H1 (cell line): ENCODE measurements around the gene HMGB4. TPM values are rescaled to one million over a fixed set of nuclear protein-coding genes. Genes with fewer than 3 reads are reported as not detected.

Experiments
- CTCF ChIA-PET: fragments of 300-600 bp; sonication (Branson Sonifier 250); formaldehyde crosslinking; loops from one replicate; lab custom pipeline; 2021; ENCODE audit not compliant: partially characterized antibody; lab: Charles Lee
- POLR2A ChIA-PET: fragments of 300-600 bp; sonication (Branson Sonifier 250); formaldehyde crosslinking; loops from one replicate; lab custom pipeline; 2021; ENCODE audit warnings: inconsistent platforms; ENCODE audit not compliant: partially characterized antibody; lab: Charles Lee
- DNase-seq, 2 experiments: peaks; one replicate each; pipeline versions ENCODE4 v3.0.0 to v3.0.0-alpha.2; 2010 to 2022; ENCODE audit warnings: low spot score in 2 of 2, low read depth in 1 of 2, mixed read lengths in 1 of 2
- FAIRE-seq: peaks from 2 replicates; lab custom pipeline; 2011; peaks lifted over from hg19 to GRCh38; lab: Jason Lieb, UNC
- H2AFZ ChIP-seq: 2 replicates; pipeline ENCODE4 v1.8.1; 2012; ENCODE audit warnings: low read length, inconsistent platforms
- H2AK5ac ChIP-seq: 2 replicates; pipeline ENCODE4 v1.6.1; 2013; ENCODE audit warnings: low read depth, low read length
- H2BK120ac ChIP-seq: replicated peaks from 2 replicates; pipeline ENCODE3; 2013; ENCODE audit warnings: low read depth, low read length, inconsistent platforms
- H2BK12ac ChIP-seq: 2 replicates; pipeline ENCODE4 v1.6.1; 2013; ENCODE audit warnings: low read depth, low read length
- H2BK15ac ChIP-seq: 2 replicates; pipeline ENCODE4 v1.6.1; 2013; ENCODE audit warnings: low read length
- H2BK20ac ChIP-seq: 2 replicates; pipeline ENCODE4 v1.6.1; 2013; ENCODE audit warnings: low read length
- H2BK5ac ChIP-seq: 2 replicates; pipeline ENCODE4 v1.6.1; 2013; ENCODE audit warnings: low read depth, low read length
- H3K14ac ChIP-seq: 2 replicates; pipeline ENCODE4 v1.6.1; 2013; ENCODE audit warnings: inconsistent platforms; ENCODE audit not compliant: insufficient read length
- H3K18ac ChIP-seq: 2 replicates; pipeline ENCODE4 v1.6.1; 2013; ENCODE audit warnings: low read length; ENCODE audit errors: extremely low read depth
- H3K23ac ChIP-seq: 2 replicates; pipeline ENCODE4 v1.6.1; 2013; ENCODE audit warnings: inconsistent platforms; ENCODE audit not compliant: insufficient read length
- H3K23me2 ChIP-seq: 2 replicates; pipeline ENCODE4 v1.6.1; 2013; ENCODE audit warnings: low read depth, low read length
- H3K27ac ChIP-seq: 2 replicates; pipeline ENCODE4 v1.6.1; 2011; ENCODE audit warnings: low read depth, low read length, inconsistent platforms
- H3K27me3 ChIP-seq, 4 experiments: replicated peaks in 1 of 4; 1 replicate in 1 of 4; 2 replicates in 3 of 4; pipeline versions ENCODE4 v1.6.1 to v1.8.1; 2011 to 2013; ENCODE audit warnings: low read length in 3 of 4, mild to moderate bottlenecking in 3 of 4, inconsistent platforms in 2 of 4, mixed read lengths in 2 of 4, moderate library complexity in 1 of 4; ENCODE audit not compliant: control insufficient read depth in 3 of 4, insufficient read depth in 3 of 4; ENCODE audit errors: extremely low read depth in 1 of 4
- H3K36me3 ChIP-seq, 4 experiments: 2 replicates each; pipeline versions ENCODE4 v1.6.1 to v1.8.1; 2011 to 2013; ENCODE audit warnings: mild to moderate bottlenecking in 4 of 4, low read length in 3 of 4, moderate library complexity in 2 of 4, control low read depth in 1 of 4, inconsistent platforms in 1 of 4; ENCODE audit not compliant: insufficient read depth in 4 of 4, control insufficient read depth in 2 of 4
- H3K4ac ChIP-seq: replicated peaks from 2 replicates; pipeline ENCODE3; 2013; ENCODE audit warnings: low read length, low read depth, mixed read lengths, inconsistent platforms; ENCODE audit not compliant: insufficient read length
- H3K4me1 ChIP-seq, 4 experiments: replicated peaks in 1 of 4; 1 replicate in 1 of 4; 2 replicates in 3 of 4; pipeline versions ENCODE4 v1.6.1 to v1.8.1; 2011 to 2013; ENCODE audit warnings: low read length in 3 of 4, inconsistent platforms in 2 of 4, mixed read lengths in 1 of 4; ENCODE audit not compliant: insufficient read depth in 4 of 4, control insufficient read depth in 3 of 4
- H3K4me2 ChIP-seq, 2 experiments: 2 replicates each; pipeline versions ENCODE4 v1.6.1 to v1.8.1; 2011 to 2013; ENCODE audit warnings: low read depth in 2 of 2, low read length in 2 of 2, control low read depth in 1 of 2, inconsistent platforms in 1 of 2, mild to moderate bottlenecking in 1 of 2; ENCODE audit not compliant: insufficient read depth in 1 of 2
- H3K4me3 ChIP-seq, 4 experiments: fragments of 200-600, 300-600 bp in 1 of 4; sonication (generic), shearing (Covaris generic), sonication (Bioruptor Twin) in 1 of 4; 2 replicates each; pipeline versions ENCODE4 v1.5.1 to v1.8.1; 2011 to 2016; ENCODE audit warnings: low read length in 4 of 4, low read depth in 3 of 4, control low read depth in 2 of 4, inconsistent platforms in 2 of 4, mild to moderate bottlenecking in 2 of 4, mixed read lengths in 1 of 4, moderate library complexity in 1 of 4; ENCODE audit not compliant: insufficient read depth in 2 of 4; ENCODE audit errors: extremely low read depth in 1 of 4
- H3K56ac ChIP-seq: replicated peaks from 2 replicates; pipeline ENCODE3; 2013; ENCODE audit warnings: low read depth, mild to moderate bottlenecking, mixed read lengths, low read length, inconsistent platforms; ENCODE audit not compliant: insufficient read length
- H3K79me1 ChIP-seq: 2 replicates; pipeline ENCODE4 v1.6.1; 2013; ENCODE audit warnings: low read depth, low read length, control low read depth
- H3K79me2 ChIP-seq, 2 experiments: 2 replicates each; pipeline versions ENCODE4 v1.6.1 to v1.8.1; 2012 to 2013; ENCODE audit warnings: low read length in 2 of 2, mild to moderate bottlenecking in 2 of 2, inconsistent platforms in 1 of 2; ENCODE audit not compliant: insufficient read depth in 2 of 2, control insufficient read depth in 1 of 2
- H3K9ac ChIP-seq, 4 experiments: replicated peaks in 1 of 4; 1 replicate in 1 of 4; 2 replicates in 3 of 4; pipeline versions ENCODE4 v1.6.1 to v1.8.1; 2011 to 2013; ENCODE audit warnings: low read depth in 3 of 4, low read length in 3 of 4, control low read depth in 2 of 4, mild to moderate bottlenecking in 2 of 4, moderate library complexity in 2 of 4, inconsistent platforms in 1 of 4; ENCODE audit errors: extremely low read depth in 1 of 4
- H3K9me3 ChIP-seq, 2 experiments: 2 replicates each; pipeline versions ENCODE4 v1.6.1 to v1.8.1; 2012 to 2013; ENCODE audit warnings: mild to moderate bottlenecking in 2 of 2, moderate library complexity in 2 of 2, control low read depth in 1 of 2, inconsistent platforms in 1 of 2, low read depth in 1 of 2, low read length in 1 of 2, mixed read lengths in 1 of 2; ENCODE audit not compliant: insufficient read depth in 2 of 2
- H4K20me1 ChIP-seq, 2 experiments: replicated peaks in 1 of 2; 2 replicates each; pipeline versions ENCODE3 to v1.8.1; 2011 to 2013; ENCODE audit warnings: inconsistent platforms in 2 of 2, low read length in 2 of 2, mild to moderate bottlenecking in 1 of 2; ENCODE audit not compliant: insufficient read depth in 2 of 2, control insufficient read depth in 1 of 2
- H4K5ac ChIP-seq: 2 replicates; pipeline ENCODE4 v1.6.1; 2013; ENCODE audit warnings: low read length, low read depth, mixed read lengths, inconsistent platforms; ENCODE audit not compliant: insufficient read length
- H4K8ac ChIP-seq: 2 replicates; pipeline ENCODE4 v1.8.0; 2013; ENCODE audit warnings: mild to moderate bottlenecking, moderate library complexity, low read length, inconsistent platforms; ENCODE audit not compliant: insufficient read depth; ENCODE audit errors: extremely low read depth
- H4K91ac ChIP-seq: replicated peaks from 2 replicates; pipeline ENCODE3; 2013; ENCODE audit warnings: low read length, mixed read lengths, inconsistent platforms; ENCODE audit not compliant: insufficient read length
- TEAD4 ChIP-seq: IDR thresholded peaks from 2 replicates; pipeline ENCODE4 v1.6.1; 2012; ENCODE audit warnings: low read depth, low read length, inconsistent platforms, mixed read lengths
- WGBS, 2 experiments: shearing (Covaris generic) in 1 of 2; methylation state at CpG; one replicate each; pipeline versions ENCODE4 v1.1.6 to v1.1.7; 2013 to 2015; ENCODE audit warnings: low lambda C conversion rate in 2 of 2, mixed read lengths in 2 of 2, inconsistent platforms in 1 of 2, low coverage in 1 of 2, missing lambda C conversion rate in 1 of 2; ENCODE audit not compliant: insufficient replicate concordance in 2 of 2, insufficient coverage in 1 of 2, insufficient read length in 1 of 2; ENCODE audit errors: extremely low coverage in 1 of 2, missing lambda C conversion rate in 1 of 2; 5-methylcytosine and 5-hydroxymethylcytosine counted together
- polyA plus RNA-seq, 7 experiments: library from polyadenylated mRNA; depleted of rRNA in 3 of 7; stranded (reverse) in 5 of 7; unstranded in 2 of 7; fragments of >200 nt in 5 of 7; fragments of 200-250 nt in 2 of 7; gene quantifications; 1 replicate in 5 of 7; 2 replicates in 1 of 7; 4 replicates in 1 of 7; pipeline versions ENCODE4 v1.2.1 to v1.2.3, GENCODE V29; 2011 to 2013; ENCODE audit warnings: missing spikeins in 2 of 7, mixed read lengths in 2 of 7
- total RNA-seq: library from RNA; stranded (reverse); fragmentation: NEBNext Ultra II Directional; extraction: Animal tissue kit (Norgen Biotek cat#: 25700); gene quantifications from 2 replicates; pipeline ENCODE4 v1.2.1, GENCODE V29; 2021

Gene HMGB4
- total and polyA plus RNA-seq, 2 of the 8 experiments (the other 6 are each of a cell fraction or from before 2014, with no cell fraction given), result not detected

DNA sequence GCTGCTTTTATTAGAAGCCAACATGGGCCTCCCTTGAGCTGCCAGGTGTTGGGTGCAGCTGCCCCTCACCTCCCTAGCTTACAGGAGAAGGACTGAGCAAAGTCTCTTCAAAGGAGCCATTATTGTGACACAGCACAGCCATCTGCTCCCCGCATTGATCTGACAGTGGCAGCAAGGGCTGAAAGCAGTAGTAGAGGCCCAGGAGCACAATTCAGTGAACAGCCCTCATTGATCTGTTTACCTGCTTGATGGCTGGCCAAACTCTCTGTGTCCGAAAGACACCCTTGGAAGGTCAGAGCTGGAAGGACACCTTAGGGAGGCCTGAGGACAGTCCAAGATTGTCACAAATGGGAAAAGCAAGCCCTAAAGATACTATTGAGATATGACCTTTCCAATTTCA is 14.5 kb downstream of the HMGB4 start:
- no peaks in the 10 kb centered on the region for H3K36me3 ChIP-seq
- H2AFZ ChIP-seq, result no peak overlapping the region
- no peaks in the 10 kb centered on the region for H3K9me3 ChIP-seq
- H3K27me3 ChIP-seq, result no peaks in the 10 kb centered on the region
- H3K18ac ChIP-seq, result no peak overlapping the region
- H4K20me1 ChIP-seq, result no peaks in the 10 kb centered on the region
- no peak overlapping the region for H4K8ac ChIP-seq
- no peak overlapping the region for H3K4ac ChIP-seq
- H3K4me2 ChIP-seq, result no peak overlapping the region
- no peak overlapping the region for H3K14ac ChIP-seq
- ChIA-PET POLR2A (interaction anchor here (1.6 kb wide), 1 partner anchor 10 kb away, joined by 3 read pairs; no protein-coding TSS in a partner anchor), CTCF (interaction anchor here (3.5 kb wide), 1 partner anchor 135 kb away, joined by 9 read pairs; no protein-coding TSS in a partner anchor)
- no peak overlapping the region for H2BK20ac ChIP-seq
- H2BK120ac ChIP-seq, result no peak overlapping the region
- H2BK5ac ChIP-seq, result no peak overlapping the region
- no peaks in the 10 kb centered on the region; a peak in 1 of 7 replicates for H3K4me1 ChIP-seq
- no peak overlapping the region for H3K23ac ChIP-seq
- H4K5ac ChIP-seq, result no peak overlapping the region
- no peak overlapping the region for H3K27ac ChIP-seq
- H2BK15ac ChIP-seq, result no peak overlapping the region
- no peaks in the 10 kb centered on the region; the same call in 1 of the 2 replicates for H3K79me1 ChIP-seq
- DNase-seq, result no peak
- no peak overlapping the region for H2BK12ac ChIP-seq
- H3K23me2 ChIP-seq, result no peaks in the 10 kb centered on the region
- H4K91ac ChIP-seq, result no peak overlapping the region
- H3K56ac ChIP-seq, result no peak overlapping the region
- 100% methylated on average over 2 of the region's 2 CpGs; no CpG with 5 or more reads in 1 of the 2 experiments for WGBS, 2 experiments
- no peak overlapping the region for H2AK5ac ChIP-seq
- H3K4me3 ChIP-seq, result no peak overlapping the region
- H3K9ac ChIP-seq, result no peak overlapping the region
- no peak for TF ChIP-seq TEAD4
- no peaks in the 10 kb centered on the region for H3K79me2 ChIP-seq
- FAIRE-seq, result no peak
